Gastroesophageal sphincter (tissue), 4 donors: Measurements from ENCODE around the gene ZNF708. TPM values are rescaled to one million over a fixed set of nuclear protein-coding genes. Genes with fewer than 3 reads are reported as not detected.
"Not testable (repeated sequence)": the region's sequence is repeated elsewhere in the genome, so short reads cannot be mapped to it uniquely, and the experiment has no call there.

Experiments used
- ATAC-seq: fragments of 150-250 bp; one replicate; pipeline ENCODE4 v1.9.1; 2016; ENCODE audit warnings: mild to moderate bottlenecking, moderate library complexity
- H3K27ac ChIP-seq, 4 donors: fragments of 200-600 bp; sonication (generic) in 3 of 4; 1 replicate in 3 of 4; 2 replicates in 1 of 4; pipeline ENCODE4 v1.5.1; 2016 to 2019
- H3K27me3 ChIP-seq: fragments of 200-600 bp; sonication (generic); one replicate; pipeline ENCODE4 v1.5.1; 2019
- H3K36me3 ChIP-seq, 2 donors: fragments of 200-600 bp; sonication (generic); one replicate each; pipeline ENCODE4 v1.5.1; 2019; ENCODE audit warnings: control low read depth in 1 of 2
- H3K4me1 ChIP-seq, 3 donors: fragments of 200-600 bp; sonication (generic); 1 replicate in 2 of 3; 2 replicates in 1 of 3; pipeline ENCODE4 v1.5.1; 2016 to 2019; ENCODE audit warnings: control low read depth in 2 of 3
- H3K4me3 ChIP-seq, 2 donors: fragments of 200-600 bp; sonication (generic); one replicate each; pipeline ENCODE4 v1.5.1; 2019; ENCODE audit warnings: mild to moderate bottlenecking in 1 of 2, moderate library complexity in 1 of 2
- H3K9me3 ChIP-seq, 3 donors: fragments of 200-600 bp; sonication (generic); one replicate each; pipeline ENCODE4 v1.5.1; 2017 to 2019; ENCODE audit warnings: control low read depth in 2 of 3
- EP300 ChIP-seq: sonication (generic); formaldehyde crosslinking; IDR thresholded peaks from one replicate; pipeline ENCODE4 v1.6.1; 2017; ENCODE audit warnings: antibody characterized with exemption, mild to moderate bottlenecking
- POLR2A ChIP-seq, 2 donors: fragments of 450-650 bp; IDR thresholded peaks; one replicate each; pipeline ENCODE4 v1.6.1; 2017; ENCODE audit warnings: antibody characterized with exemption in 2 of 2, mild to moderate bottlenecking in 2 of 2, moderate library complexity in 1 of 2
- POLR2AphosphoS5 ChIP-seq: sonication (generic); formaldehyde crosslinking; IDR thresholded peaks from one replicate; pipeline ENCODE4 v1.6.1; 2017; ENCODE audit warnings: antibody characterized with exemption
- WGBS, 2 donors: methylation state at CpG; one replicate each; pipeline ENCODE4 v1.1.5; 2018; ENCODE audit warnings: low coverage in 1 of 2; 5-methylcytosine and 5-hydroxymethylcytosine counted together
- total RNA-seq, 4 donors: library from RNA; depleted of rRNA; stranded (reverse); fragments of >200 nt; gene quantifications; one replicate each; pipeline ENCODE4 v1.1.0, GENCODE V29; 2016
- TF ChIP-seq, protein P1 (sequence below), 4 experiments: fragments of 200-600 bp in 2 of 4; fragments of 450-650 bp in 2 of 4; sonication (generic) in 1 of 4; IDR thresholded peaks; one replicate each; pipeline ENCODE4 v1.5.1; 2017 to 2019; ENCODE audit warnings: antibody characterized with exemption in 4 of 4, mild to moderate bottlenecking in 2 of 4, moderate library complexity in 2 of 4

ZNF708 gene
- total RNA-seq, 4 donors from 2014 or later = 4.8 to 18.4 (median 12.7) TPM

DNA sequence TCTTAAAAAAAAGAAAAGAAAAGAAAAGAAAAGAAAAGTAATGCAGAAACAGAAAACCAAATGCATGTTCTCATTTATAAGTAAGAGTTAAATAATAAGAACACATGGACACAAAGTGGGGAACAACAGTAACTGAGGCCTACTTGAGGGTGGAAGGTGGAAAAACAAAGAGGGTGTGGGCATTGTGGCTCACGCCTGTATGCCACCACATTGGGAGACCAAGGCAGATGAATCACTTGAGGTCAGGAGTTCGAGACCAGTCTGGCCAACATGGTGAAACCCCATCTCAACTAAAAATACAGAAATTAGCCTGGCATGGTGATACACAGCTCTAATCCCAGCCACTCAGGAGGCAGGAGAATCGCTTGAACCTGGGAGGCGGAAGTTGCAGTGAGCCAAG is 8.1 kb downstream of the ZNF708 start:
- Histone ChIP-seq H3K4me3 (no peak overlapping the region), H3K4me1 (peaks cover 3 to 54% (median 9%) of the 10 kb centered on the region in 3 donors), H3K27ac (peak overlapping the region in 2 of 4 donors; percentile 64 to 70), H3K36me3 (peaks cover 0 to under 1% of the 10 kb centered on the region in 2 donors), H3K9me3 (no peaks in the 10 kb centered on the region), H3K27me3 (no peaks in the 10 kb centered on the region)
- ATAC-seq = no peak
- TF ChIP-seq POLR2AphosphoS5 = no peak
- TF ChIP-seq, protein P1, sequence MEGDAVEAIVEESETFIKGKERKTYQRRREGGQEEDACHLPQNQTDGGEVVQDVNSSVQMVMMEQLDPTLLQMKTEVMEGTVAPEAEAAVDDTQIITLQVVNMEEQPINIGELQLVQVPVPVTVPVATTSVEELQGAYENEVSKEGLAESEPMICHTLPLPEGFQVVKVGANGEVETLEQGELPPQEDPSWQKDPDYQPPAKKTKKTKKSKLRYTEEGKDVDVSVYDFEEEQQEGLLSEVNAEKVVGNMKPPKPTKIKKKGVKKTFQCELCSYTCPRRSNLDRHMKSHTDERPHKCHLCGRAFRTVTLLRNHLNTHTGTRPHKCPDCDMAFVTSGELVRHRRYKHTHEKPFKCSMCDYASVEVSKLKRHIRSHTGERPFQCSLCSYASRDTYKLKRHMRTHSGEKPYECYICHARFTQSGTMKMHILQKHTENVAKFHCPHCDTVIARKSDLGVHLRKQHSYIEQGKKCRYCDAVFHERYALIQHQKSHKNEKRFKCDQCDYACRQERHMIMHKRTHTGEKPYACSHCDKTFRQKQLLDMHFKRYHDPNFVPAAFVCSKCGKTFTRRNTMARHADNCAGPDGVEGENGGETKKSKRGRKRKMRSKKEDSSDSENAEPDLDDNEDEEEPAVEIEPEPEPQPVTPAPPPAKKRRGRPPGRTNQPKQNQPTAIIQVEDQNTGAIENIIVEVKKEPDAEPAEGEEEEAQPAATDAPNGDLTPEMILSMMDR (IDR thresholded peaks at IDR 0.05) = no peak
- TF ChIP-seq EP300 = no peak
- TF ChIP-seq POLR2A (IDR thresholded peaks at IDR 0.05) = no peak
- WGBS, 2 donors = 69% methylated on average over 4 of the region's 4 CpGs; no CpG with 5 or more reads in 1 of the 2 donors

DNA sequence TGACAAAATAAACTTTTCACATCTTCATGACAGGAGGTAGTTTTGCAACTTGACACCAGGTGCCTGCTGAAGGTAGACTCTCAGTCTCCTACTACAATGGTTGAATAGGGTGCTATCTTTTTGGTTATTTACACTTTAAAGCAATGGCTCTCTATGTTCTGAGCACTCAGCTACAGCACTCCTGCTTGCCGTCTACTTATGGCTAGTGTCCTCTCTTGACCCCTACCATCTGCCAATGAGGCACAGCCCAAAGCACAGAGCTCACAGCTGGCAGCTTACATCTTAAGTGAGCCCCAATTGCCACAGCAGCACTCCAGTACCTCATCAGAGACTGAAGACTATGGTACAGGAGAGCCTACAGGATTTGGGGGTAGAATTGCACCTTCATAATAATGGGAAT is 11.4 kb downstream of the ZNF708 start:
- ATAC-seq = no peak
- Histone ChIP-seq H3K9me3 (no peaks in the 10 kb centered on the region), H3K27me3 (no peaks in the 10 kb centered on the region), H3K36me3 (no peaks in the 10 kb centered on the region), H3K27ac (no peak overlapping the region), H3K4me1 (peaks cover 3 to 61% (median 16%) of the 10 kb centered on the region in 3 donors), H3K4me3 (no peak overlapping the region)
- TF ChIP-seq POLR2A (IDR thresholded peaks at IDR 0.05) (no peak), EP300 (no peak), POLR2AphosphoS5 (no peak)
- TF ChIP-seq, protein P1 (IDR thresholded peaks at IDR 0.05) = no peak
- WGBS, 2 donors = 22% methylated on average over 1 of the region's 1 CpG; no CpG with 5 or more reads in 1 of the 2 donors

DNA sequence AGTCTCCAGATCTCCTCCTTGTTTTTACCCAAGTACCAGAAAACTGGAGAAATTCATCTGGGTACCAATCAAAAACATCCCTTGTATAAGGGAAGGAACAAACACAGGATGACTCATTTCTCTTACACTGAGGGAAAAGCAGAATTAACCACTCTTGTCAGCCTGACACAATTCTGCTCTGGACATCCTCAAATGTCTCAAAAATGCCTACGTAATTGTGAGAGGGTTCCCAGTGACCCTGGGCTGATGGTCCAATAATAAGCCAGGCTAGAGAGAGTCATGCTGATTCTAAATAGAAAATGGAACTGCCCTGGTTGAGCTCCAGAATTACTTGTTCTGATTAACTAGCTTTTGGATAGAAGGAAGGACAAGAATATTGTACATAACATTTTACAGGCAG is 14.5 kb downstream of the ZNF708 start:
- WGBS, 2 donors = 25 to 44% methylated on average over 1 of the region's 1 CpG
- peaks cover 3 to 35% (median 7%) of the 10 kb centered on the region in 3 donors for H3K4me1 ChIP-seq
- H3K27me3 ChIP-seq = no peaks in the 10 kb centered on the region
- H3K9me3 ChIP-seq = no peaks in the 10 kb centered on the region
- ATAC-seq = no peak
- no peak overlapping the region for H3K27ac ChIP-seq
- TF ChIP-seq POLR2AphosphoS5 (peak; percentile 81), EP300 (no peak), POLR2A (IDR thresholded peaks at IDR 0.05) (no peak)
- TF ChIP-seq, protein P1 (IDR thresholded peaks at IDR 0.05) = no peak
- no peak overlapping the region for H3K4me3 ChIP-seq
- H3K36me3 ChIP-seq = peaks cover 0 to 7% of the 10 kb centered on the region in 2 donors

DNA sequence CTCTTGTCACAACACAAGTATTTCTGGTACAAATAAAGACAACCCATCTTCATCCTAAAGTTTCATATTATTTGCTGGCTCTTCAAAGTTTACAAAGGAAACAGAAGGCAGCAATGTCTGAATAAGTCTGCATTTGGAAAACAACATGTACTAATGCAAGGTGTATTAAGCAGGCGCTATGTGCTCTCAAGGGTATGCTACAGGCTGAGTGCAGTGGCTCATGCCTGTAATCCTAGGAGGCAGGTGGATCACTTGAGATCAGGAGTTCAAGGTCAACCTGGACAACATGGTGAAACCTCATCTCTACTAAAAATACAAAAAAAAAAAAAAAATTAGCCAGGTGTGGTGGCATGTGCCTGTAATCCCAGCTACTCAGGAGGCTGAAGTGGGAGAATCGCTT is 16.4 kb downstream of the ZNF708 start:
- H3K27ac ChIP-seq, ATAC-seq, H3K9me3 ChIP-seq, H3K27me3 ChIP-seq, H3K4me3 ChIP-seq: not testable (repeated sequence)
- Histone ChIP-seq H3K4me1 (peaks cover 3 to 25% (median 7%) of the 10 kb centered on the region in 3 donors), H3K36me3 (peaks cover 0 to 25% of the 10 kb centered on the region in 2 donors)
- WGBS, 2 donors = 80 to 100% methylated on average over 1 to 2 of the region's 2 CpGs

DNA sequence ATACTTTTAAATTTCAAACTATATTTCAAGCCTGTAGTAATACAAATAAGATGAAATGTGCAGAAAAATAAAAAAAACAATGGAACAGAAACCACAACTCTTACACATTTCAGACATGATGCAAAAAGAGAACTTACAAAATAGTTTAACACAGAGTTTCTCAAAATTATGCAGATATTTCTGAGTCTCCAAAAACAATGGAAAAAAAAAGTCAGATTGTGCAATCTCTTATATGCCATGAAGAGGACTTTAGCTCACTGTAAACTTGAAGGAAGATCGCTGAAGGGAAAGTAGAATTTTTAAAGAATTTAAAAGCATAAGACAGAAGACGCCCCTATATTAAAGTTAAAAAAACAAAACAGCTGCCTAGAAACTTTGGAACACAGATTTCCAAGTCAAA is 20.4 kb downstream of the ZNF708 start:
- TF ChIP-seq EP300 (no peak), POLR2A (IDR thresholded peaks at IDR 0.05) (no peak), POLR2AphosphoS5 (no peak)
- TF ChIP-seq, protein P1 (IDR thresholded peaks at IDR 0.05) = no peak
- Histone ChIP-seq H3K36me3 (peaks cover 0 to 61% of the 10 kb centered on the region in 2 donors), H3K27me3 (no peaks in the 10 kb centered on the region), H3K9me3 (no peaks in the 10 kb centered on the region), H3K4me1 (peaks cover 0 to 4% (median 0%) of the 10 kb centered on the region in 3 donors), H3K4me3 (no peak overlapping the region), H3K27ac (no peak overlapping the region)
- WGBS, 2 donors = 89 to 95% methylated on average over 1 to 2 of the region's 2 CpGs
- no peak for ATAC-seq

DNA sequence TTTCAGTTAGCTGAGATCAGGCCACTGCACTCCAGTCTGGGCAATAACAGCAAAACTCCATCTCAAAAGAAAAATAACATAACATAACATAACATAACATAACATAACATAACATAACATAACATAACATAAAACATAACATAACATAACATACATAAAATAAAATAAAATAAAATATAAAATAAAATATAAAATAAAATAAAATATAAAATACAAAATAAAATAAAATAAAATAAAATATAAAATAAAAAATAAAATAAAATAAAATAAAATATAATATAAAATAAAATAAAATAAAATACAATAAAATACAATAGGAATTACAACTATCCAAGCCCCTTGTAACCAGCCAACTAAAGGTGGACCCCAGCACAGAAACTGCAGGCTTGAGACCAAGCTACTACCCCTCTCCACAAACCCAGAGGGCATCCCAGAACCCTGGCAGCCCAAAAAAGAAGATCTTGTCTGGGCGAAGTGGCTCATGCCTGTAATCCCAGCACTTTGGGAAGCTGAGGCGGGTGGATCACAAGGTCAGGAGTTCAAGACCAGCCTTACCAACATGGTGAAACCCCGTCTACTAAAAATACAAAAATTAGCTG is 22.2 kb downstream of the ZNF708 start:
- H3K9me3 ChIP-seq = not testable (repeated sequence)
- WGBS, 2 donors = 100% methylated on average over 1 of the region's 3 CpGs; no CpG with 5 or more reads in 1 of the 2 donors

DNA sequence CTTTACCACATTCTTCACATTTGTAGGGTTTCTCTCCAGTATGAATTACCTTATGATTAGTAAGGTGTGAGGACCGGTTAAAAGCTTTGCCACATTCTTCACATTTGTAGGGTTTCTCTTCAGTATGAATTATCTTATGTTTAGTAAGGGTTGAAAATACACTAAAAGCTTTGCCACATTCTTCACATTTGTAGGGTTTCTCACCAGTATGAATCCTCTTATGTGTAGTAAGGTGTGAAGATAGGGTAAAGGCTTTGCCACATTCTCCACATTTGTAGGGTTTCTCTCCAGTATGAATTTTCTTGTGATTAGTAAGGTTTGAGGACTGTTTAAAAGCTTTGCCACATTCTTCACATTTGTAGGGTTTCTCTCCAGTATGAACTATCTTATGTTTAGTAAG is 35.4 kb downstream of the ZNF708 start:
- ATAC-seq, H3K4me1 ChIP-seq, H3K27me3 ChIP-seq, H3K27ac ChIP-seq, H3K4me3 ChIP-seq: not testable (repeated sequence)
- 89 to 100% methylated on average over 1 of the region's 1 CpG for WGBS, 2 donors
- peaks cover 7 to 60% of the 10 kb centered on the region in 2 donors for H3K36me3 ChIP-seq
- H3K9me3 ChIP-seq = peaks cover 0 to 34% (median 0%) of the 10 kb centered on the region in 3 donors

More for the DNA sequence above, 22.2 kb downstream of the ZNF708 start:
- H3K36me3 ChIP-seq = peaks cover 0 to 79% of the 10 kb centered on the region in 2 donors
- not testable (repeated sequence) for H3K27ac ChIP-seq, ATAC-seq, H3K27me3 ChIP-seq, H3K4me3 ChIP-seq, H3K4me1 ChIP-seq
